ENCODE results near the gene PSMD2. TPM values are rescaled to one million over a fixed set of nuclear protein-coding genes. Genes with fewer than 3 reads are reported as not detected.

Gene PSMD2
- polyA plus RNA-seq, 3 donors: 138 to 186 (median 167) TPM

DNA sequence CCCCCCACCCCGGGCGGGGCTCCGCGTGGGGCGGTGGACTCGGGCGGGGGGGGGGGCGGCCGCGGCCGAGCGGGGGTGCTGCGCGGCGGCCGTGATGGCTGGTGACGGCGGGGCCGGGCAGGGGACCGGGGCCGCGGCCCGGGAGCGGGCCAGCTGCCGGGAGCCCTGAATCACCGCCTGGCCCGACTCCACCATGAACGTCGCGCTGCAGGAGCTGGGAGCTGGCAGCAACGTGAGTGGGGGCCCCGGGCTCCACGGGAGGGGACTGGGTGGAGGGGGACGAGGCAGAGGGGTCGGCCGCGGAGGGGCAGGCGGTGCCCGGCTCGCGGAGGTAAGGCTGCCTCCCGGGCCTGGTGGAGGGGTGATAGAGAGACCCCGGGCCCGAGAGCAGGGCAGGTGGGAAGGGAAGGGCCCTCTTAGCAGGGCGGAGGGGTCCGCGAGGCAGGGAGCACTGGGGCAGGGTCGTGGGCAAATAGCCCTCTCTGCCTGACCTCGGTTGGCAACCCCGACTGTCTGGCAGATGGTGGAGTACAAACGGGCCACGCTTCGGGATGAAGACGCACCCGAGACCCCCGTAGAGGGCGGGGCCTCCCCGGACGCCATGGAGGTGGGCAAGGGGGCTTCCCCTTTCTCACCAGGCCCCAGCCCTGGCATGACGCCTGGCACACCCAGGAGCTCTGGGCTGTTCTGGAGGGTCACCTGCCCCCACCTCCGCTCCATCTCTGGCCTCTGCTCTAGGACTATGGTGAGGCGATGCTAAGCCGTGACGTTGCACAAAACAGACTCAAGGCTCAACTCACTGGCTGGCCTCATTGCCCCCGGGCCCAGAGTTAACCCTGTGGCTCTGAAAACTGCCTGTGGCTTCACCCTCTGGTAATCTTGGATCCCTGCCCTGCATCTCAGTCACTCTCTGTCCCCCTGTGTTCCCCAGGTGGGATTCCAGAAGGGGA, 22.8 kb upstream of the PSMD2 start, which contains the start of gene ECE2:
ECE2 (plus strand) TSS at position 62 of the 950 bp plus-strand sequence; CDS start at position 194, 132 bp downstream.
- Mint-ChIP-seq H3K27ac (no peak within 1 kb of the TSS), H3K27me3 (ENCODE audit: low read depth in 3 of 3) (peaks cover 44 to 81% (median 62%) of the 10 kb centered on the region in 3 donors), H3K36me3 (peaks cover 0 to 5% of the 10 kb centered on the region in 2 donors), H3K4me3 (peak within 1 kb of the TSS in 1 of 2 donors; percentile 68), H3K9me3 (peaks cover 0 to 10% (median 0%) of the 10 kb centered on the region in 7 donors), H3K4me1 (peaks cover 2% of the 10 kb centered on the region)
- no peak for DNase-seq
- no peak within 1 kb of the TSS for H3K27ac ChIP-seq (ENCODE audit: low read depth in 1 of 2, low read length in 2 of 2)
- no peak within 1 kb of the TSS for H3K4me3 ChIP-seq (replicated peaks in 1 of 3; ENCODE audit: low read depth in 2 of 3, low read length in 3 of 3)
- peaks cover 0 to 10% of the 10 kb centered on the region in 2 donors for H3K9me3 ChIP-seq (replicated peaks in 1 of 2; ENCODE audit: control insufficient read depth in 1 of 2, insufficient read depth in 1 of 2, low read length in 2 of 2)
- H3K4me1 ChIP-seq (ENCODE audit: control insufficient read depth in 1 of 2, insufficient read depth in 2 of 2, low read length in 2 of 2): no peaks in the 10 kb centered on the region
- no peak within 1 kb of the TSS for H2AFZ ChIP-seq (ENCODE audit: insufficient read depth, low read depth, low read length, poor library complexity, severe bottlenecking)
- intact Hi-C loops (cut with micrococcal nuclease): no loop called here
- H3K4me2 ChIP-seq (replicated peaks; ENCODE audit: extremely low read depth, low read length, poor library complexity, severe bottlenecking): no peak within 1 kb of the TSS
- H3K79me2 ChIP-seq (ENCODE audit: insufficient read depth, low read length): no peaks in the 10 kb centered on the region
- H3K27me3 ChIP-seq (ENCODE audit: control insufficient read depth in 2 of 2, insufficient read depth in 2 of 2, low read length in 2 of 2): peaks cover 22 to 56% of the 10 kb centered on the region in 2 donors
- no peak within 1 kb of the TSS for H3K9ac ChIP-seq (ENCODE audit: insufficient read depth, low read length, poor library complexity, severe bottlenecking)
- 16% methylated on average over 57 of the region's 65 CpGs for WGBS (ENCODE audit: insufficient coverage)
- H3K36me3 ChIP-seq (replicated peaks in 1 of 2; ENCODE audit: control insufficient read depth in 1 of 2, insufficient read depth in 2 of 2, low read length in 2 of 2): no peaks in the 10 kb centered on the region
- TF ChIP-seq, protein P1, sequence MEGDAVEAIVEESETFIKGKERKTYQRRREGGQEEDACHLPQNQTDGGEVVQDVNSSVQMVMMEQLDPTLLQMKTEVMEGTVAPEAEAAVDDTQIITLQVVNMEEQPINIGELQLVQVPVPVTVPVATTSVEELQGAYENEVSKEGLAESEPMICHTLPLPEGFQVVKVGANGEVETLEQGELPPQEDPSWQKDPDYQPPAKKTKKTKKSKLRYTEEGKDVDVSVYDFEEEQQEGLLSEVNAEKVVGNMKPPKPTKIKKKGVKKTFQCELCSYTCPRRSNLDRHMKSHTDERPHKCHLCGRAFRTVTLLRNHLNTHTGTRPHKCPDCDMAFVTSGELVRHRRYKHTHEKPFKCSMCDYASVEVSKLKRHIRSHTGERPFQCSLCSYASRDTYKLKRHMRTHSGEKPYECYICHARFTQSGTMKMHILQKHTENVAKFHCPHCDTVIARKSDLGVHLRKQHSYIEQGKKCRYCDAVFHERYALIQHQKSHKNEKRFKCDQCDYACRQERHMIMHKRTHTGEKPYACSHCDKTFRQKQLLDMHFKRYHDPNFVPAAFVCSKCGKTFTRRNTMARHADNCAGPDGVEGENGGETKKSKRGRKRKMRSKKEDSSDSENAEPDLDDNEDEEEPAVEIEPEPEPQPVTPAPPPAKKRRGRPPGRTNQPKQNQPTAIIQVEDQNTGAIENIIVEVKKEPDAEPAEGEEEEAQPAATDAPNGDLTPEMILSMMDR (IDR thresholded peaks at IDR 0.05): no peak
- no peaks in the 10 kb centered on the region for H4K20me1 ChIP-seq (ENCODE audit: insufficient read depth, low read length)

DNA sequence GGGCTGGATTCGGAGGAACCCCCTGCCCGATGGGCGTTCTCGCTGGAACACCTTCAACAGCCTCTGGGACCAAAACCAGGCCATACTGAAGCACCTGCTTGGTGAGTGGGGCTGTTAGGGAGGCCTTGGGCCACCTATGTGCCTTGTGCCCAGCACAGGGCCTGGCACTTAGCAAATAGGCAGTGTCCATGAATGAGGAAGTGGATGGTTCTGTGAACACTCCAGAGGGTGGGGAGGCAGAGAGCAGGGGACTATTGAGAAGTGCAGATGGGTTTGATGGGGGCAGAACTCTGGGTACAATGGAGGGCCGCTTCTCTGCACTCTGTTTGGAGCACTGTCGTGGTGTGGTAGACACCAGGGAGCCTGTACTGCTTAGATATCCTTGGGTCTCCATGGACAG, 21.7 kb upstream of the PSMD2 start:
- H4K20me1 ChIP-seq (ENCODE audit: insufficient read depth, low read length): no peaks in the 10 kb centered on the region
- peaks cover 0 to 10% of the 10 kb centered on the region in 2 donors for H3K9me3 ChIP-seq (replicated peaks in 1 of 2; ENCODE audit: control insufficient read depth in 1 of 2, insufficient read depth in 1 of 2, low read length in 2 of 2)
- H3K79me2 ChIP-seq (ENCODE audit: insufficient read depth, low read length): no peaks in the 10 kb centered on the region
- H3K27me3 Mint-ChIP-seq (ENCODE audit: low read depth in 3 of 3): peaks cover 40 to 72% (median 56%) of the 10 kb centered on the region in 3 donors
- TF ChIP-seq, protein P1 (IDR thresholded peaks at IDR 0.05): no peak
- no peak overlapping the region for H3K27ac ChIP-seq (ENCODE audit: low read depth in 1 of 2, low read length in 2 of 2)
- H3K4me1 Mint-ChIP-seq: peaks cover 2% of the 10 kb centered on the region
- no peaks in the 10 kb centered on the region for H3K4me1 ChIP-seq (ENCODE audit: control insufficient read depth in 1 of 2, insufficient read depth in 2 of 2, low read length in 2 of 2)
- no peak overlapping the region for H3K4me2 ChIP-seq (replicated peaks; ENCODE audit: extremely low read depth, low read length, poor library complexity, severe bottlenecking)
- no peaks in the 10 kb centered on the region for H3K36me3 ChIP-seq (replicated peaks in 1 of 2; ENCODE audit: control insufficient read depth in 1 of 2, insufficient read depth in 2 of 2, low read length in 2 of 2)
- peak overlapping the region in 1 of 2 donors; percentile 39 for H3K4me3 Mint-ChIP-seq
- no peak overlapping the region for H3K4me3 ChIP-seq (replicated peaks in 1 of 3; ENCODE audit: low read depth in 2 of 3, low read length in 3 of 3)
- intact Hi-C loops (cut with micrococcal nuclease): no loop called here
- no peak overlapping the region for H3K27ac Mint-ChIP-seq
- peaks cover 22 to 56% of the 10 kb centered on the region in 2 donors for H3K27me3 ChIP-seq (ENCODE audit: control insufficient read depth in 2 of 2, insufficient read depth in 2 of 2, low read length in 2 of 2)
- H3K36me3 Mint-ChIP-seq: peaks cover 0 to 5% of the 10 kb centered on the region in 2 donors
- no peak for DNase-seq
- no peak overlapping the region for H2AFZ ChIP-seq (ENCODE audit: insufficient read depth, low read depth, low read length, poor library complexity, severe bottlenecking)
- peaks cover 0 to 10% (median 0%) of the 10 kb centered on the region in 7 donors for H3K9me3 Mint-ChIP-seq
- no peak overlapping the region for H3K9ac ChIP-seq (ENCODE audit: insufficient read depth, low read length, poor library complexity, severe bottlenecking)
- 96% methylated on average over 6 of the region's 6 CpGs for WGBS (ENCODE audit: insufficient coverage)
